DOHH2 (cell line): ENCODE data around the gene NCAPG2.

Experiments used
- EZH2phosphoT487 ChIP-seq: fragments of 200-600 bp; sonication (generic); IDR thresholded peaks from 2 replicates; pipeline ENCODE4 v1.6.1; 2017; ENCODE audit warnings: borderline replicate concordance, mild to moderate bottlenecking, antibody characterized with exemption, low read length, moderate library complexity, mixed read lengths
- TF ChIP-seq, protein P1 (sequence below): fragments of 200-600 bp; sonication (generic); IDR thresholded peaks from one replicate; pipeline ENCODE4 v1.5.1; 2014; ENCODE audit warnings: antibody characterized with exemption, mild to moderate bottlenecking, low read depth, low read length; ENCODE audit not compliant: poor library complexity, severe bottlenecking

DNA sequence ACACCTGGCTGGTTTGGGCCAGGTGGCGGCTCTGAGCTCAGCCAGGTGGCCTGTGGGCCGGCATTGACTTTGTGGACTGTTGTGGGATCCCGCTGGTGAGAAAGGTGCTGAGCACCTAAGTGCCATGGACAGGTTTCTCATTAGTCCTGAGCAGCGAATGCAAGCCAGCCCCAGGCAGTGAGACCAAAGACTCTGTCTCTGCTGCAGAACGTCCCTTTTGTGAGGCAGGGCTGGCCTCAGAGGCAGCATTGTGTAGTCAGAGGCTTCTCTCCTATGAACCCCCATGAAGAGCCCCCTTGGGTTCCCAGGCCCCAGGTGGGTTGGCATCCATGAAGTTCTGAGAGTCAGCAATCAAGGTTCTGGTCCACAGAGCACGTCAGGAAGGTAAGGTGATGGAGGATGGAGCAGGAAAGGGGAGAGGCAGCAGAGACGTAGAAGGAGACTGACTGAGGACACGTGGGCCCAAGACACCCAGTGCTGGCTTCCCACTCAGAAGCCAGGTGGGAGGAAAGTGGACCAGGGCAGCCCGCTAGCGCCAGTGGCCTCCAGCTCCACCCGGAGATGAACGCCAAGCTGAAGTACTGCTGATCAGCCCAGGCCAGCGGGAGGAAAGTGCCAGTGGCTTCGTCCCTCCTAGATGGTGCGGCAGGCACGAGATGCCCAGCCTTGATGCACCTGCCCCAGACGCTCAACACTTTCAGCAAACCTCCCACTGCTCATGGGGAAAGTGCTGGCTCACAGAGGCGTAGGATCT, 97.8 kb downstream of the NCAPG2 start:
- TF ChIP-seq, protein P1, sequence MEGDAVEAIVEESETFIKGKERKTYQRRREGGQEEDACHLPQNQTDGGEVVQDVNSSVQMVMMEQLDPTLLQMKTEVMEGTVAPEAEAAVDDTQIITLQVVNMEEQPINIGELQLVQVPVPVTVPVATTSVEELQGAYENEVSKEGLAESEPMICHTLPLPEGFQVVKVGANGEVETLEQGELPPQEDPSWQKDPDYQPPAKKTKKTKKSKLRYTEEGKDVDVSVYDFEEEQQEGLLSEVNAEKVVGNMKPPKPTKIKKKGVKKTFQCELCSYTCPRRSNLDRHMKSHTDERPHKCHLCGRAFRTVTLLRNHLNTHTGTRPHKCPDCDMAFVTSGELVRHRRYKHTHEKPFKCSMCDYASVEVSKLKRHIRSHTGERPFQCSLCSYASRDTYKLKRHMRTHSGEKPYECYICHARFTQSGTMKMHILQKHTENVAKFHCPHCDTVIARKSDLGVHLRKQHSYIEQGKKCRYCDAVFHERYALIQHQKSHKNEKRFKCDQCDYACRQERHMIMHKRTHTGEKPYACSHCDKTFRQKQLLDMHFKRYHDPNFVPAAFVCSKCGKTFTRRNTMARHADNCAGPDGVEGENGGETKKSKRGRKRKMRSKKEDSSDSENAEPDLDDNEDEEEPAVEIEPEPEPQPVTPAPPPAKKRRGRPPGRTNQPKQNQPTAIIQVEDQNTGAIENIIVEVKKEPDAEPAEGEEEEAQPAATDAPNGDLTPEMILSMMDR: no peak
- no peak for TF ChIP-seq EZH2phosphoT487
